Liver (tissue), 3 donors: ENCODE data around the gene GSE1.

Experiments used
- EGR1 ChIP-seq, 2 donors: IDR thresholded peaks; 2 replicates each; pipeline ENCODE4 v1.6.1; 2016 to 2018; ENCODE audit warnings: antibody characterized with exemption in 2 of 2, low read depth in 2 of 2
- JUND ChIP-seq, 2 donors: IDR thresholded peaks; 2 replicates each; pipeline ENCODE4 v1.6.1; 2016; ENCODE audit warnings: antibody characterized with exemption in 2 of 2
- TAF1 ChIP-seq: conservative IDR thresholded peaks from 2 replicates; pipeline ENCODE4 v1.6.1; 2016; ENCODE audit warnings: antibody characterized with exemption, mild to moderate bottlenecking
- TF ChIP-seq, protein P1 (sequence below): IDR thresholded peaks from 2 replicates; pipeline ENCODE4 v1.6.1; 2016; ENCODE audit warnings: antibody characterized with exemption
- TF ChIP-seq, protein P2 (sequence below): fragments of 150-350 bp; IDR thresholded peaks from 2 replicates; pipeline ENCODE4 v1.5.1; 2017; ENCODE audit warnings: improper control_type of control experiment, low read depth, low read length; ENCODE audit not compliant: missing input control
- TF ChIP-seq, protein P3 (sequence below): IDR thresholded peaks from 2 replicates; pipeline ENCODE4 v1.6.1; 2016; ENCODE audit warnings: antibody characterized with exemption
- TF ChIP-seq, protein P4 (sequence below): IDR thresholded peaks from 2 replicates; pipeline ENCODE4 v1.6.1; 2016; ENCODE audit warnings: antibody characterized with exemption, mild to moderate bottlenecking
- TF ChIP-seq, protein P5 (sequence below): IDR thresholded peaks from 2 replicates; pipeline ENCODE4 v1.6.1; 2016; ENCODE audit warnings: antibody characterized with exemption
- donor health status: healthy.
- donor health status: healthy.

DNA sequence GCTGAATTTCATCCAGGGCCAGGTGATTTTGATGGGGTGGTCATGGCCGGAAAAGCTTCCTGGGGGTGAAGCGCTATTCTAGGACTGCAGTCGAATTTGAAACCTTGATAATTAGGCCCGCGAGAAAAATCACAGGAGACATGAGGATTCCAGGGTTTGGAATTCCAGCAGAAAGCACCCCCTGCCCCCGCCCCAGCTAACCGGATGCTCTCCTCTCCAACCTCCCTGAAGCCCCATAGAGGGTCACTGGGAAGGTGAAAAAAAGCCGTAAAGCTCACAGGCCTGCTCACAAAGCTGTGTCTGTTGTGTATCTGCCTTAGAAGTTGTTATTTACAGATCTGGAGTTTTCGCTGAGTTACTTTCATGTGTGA lies 76.8 kb downstream of the GSE1 start:
- TF ChIP-seq TAF1 (no peak), JUND (IDR thresholded peaks at IDR 0.05) (no peak), EGR1 (IDR thresholded peaks at IDR 0.05; ENCODE audit: low read depth in 2 of 2) (no peak)
- TF ChIP-seq, protein P1, sequence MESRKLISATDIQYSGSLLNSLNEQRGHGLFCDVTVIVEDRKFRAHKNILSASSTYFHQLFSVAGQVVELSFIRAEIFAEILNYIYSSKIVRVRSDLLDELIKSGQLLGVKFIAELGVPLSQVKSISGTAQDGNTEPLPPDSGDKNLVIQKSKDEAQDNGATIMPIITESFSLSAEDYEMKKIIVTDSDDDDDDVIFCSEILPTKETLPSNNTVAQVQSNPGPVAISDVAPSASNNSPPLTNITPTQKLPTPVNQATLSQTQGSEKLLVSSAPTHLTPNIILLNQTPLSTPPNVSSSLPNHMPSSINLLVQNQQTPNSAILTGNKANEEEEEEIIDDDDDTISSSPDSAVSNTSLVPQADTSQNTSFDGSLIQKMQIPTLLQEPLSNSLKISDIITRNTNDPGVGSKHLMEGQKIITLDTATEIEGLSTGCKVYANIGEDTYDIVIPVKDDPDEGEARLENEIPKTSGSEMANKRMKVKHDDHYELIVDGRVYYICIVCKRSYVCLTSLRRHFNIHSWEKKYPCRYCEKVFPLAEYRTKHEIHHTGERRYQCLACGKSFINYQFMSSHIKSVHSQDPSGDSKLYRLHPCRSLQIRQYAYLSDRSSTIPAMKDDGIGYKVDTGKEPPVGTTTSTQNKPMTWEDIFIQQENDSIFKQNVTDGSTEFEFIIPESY, result no peak
- TF ChIP-seq, protein P2, sequence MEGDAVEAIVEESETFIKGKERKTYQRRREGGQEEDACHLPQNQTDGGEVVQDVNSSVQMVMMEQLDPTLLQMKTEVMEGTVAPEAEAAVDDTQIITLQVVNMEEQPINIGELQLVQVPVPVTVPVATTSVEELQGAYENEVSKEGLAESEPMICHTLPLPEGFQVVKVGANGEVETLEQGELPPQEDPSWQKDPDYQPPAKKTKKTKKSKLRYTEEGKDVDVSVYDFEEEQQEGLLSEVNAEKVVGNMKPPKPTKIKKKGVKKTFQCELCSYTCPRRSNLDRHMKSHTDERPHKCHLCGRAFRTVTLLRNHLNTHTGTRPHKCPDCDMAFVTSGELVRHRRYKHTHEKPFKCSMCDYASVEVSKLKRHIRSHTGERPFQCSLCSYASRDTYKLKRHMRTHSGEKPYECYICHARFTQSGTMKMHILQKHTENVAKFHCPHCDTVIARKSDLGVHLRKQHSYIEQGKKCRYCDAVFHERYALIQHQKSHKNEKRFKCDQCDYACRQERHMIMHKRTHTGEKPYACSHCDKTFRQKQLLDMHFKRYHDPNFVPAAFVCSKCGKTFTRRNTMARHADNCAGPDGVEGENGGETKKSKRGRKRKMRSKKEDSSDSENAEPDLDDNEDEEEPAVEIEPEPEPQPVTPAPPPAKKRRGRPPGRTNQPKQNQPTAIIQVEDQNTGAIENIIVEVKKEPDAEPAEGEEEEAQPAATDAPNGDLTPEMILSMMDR, result no peak
- TF ChIP-seq, protein P3, sequence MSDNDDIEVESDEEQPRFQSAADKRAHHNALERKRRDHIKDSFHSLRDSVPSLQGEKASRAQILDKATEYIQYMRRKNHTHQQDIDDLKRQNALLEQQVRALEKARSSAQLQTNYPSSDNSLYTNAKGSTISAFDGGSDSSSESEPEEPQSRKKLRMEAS, result no peak
- TF ChIP-seq, protein P4, sequence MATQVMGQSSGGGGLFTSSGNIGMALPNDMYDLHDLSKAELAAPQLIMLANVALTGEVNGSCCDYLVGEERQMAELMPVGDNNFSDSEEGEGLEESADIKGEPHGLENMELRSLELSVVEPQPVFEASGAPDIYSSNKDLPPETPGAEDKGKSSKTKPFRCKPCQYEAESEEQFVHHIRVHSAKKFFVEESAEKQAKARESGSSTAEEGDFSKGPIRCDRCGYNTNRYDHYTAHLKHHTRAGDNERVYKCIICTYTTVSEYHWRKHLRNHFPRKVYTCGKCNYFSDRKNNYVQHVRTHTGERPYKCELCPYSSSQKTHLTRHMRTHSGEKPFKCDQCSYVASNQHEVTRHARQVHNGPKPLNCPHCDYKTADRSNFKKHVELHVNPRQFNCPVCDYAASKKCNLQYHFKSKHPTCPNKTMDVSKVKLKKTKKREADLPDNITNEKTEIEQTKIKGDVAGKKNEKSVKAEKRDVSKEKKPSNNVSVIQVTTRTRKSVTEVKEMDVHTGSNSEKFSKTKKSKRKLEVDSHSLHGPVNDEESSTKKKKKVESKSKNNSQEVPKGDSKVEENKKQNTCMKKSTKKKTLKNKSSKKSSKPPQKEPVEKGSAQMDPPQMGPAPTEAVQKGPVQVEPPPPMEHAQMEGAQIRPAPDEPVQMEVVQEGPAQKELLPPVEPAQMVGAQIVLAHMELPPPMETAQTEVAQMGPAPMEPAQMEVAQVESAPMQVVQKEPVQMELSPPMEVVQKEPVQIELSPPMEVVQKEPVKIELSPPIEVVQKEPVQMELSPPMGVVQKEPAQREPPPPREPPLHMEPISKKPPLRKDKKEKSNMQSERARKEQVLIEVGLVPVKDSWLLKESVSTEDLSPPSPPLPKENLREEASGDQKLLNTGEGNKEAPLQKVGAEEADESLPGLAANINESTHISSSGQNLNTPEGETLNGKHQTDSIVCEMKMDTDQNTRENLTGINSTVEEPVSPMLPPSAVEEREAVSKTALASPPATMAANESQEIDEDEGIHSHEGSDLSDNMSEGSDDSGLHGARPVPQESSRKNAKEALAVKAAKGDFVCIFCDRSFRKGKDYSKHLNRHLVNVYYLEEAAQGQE, result no peak
- TF ChIP-seq, protein P5, sequence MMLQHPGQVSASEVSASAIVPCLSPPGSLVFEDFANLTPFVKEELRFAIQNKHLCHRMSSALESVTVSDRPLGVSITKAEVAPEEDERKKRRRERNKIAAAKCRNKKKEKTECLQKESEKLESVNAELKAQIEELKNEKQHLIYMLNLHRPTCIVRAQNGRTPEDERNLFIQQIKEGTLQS, result no peak
